Endothelial cell of umbilical vein (primary cell): Measurements from ENCODE around the gene DLGAP4. TPM values are rescaled to one million over a fixed set of nuclear protein-coding genes. Genes with fewer than 3 reads are reported as not detected.

Experiments
- BruUV-seq: library from RNA; stranded (reverse); fragments of 400-500 nt; replicated peaks from 2 replicates; lab custom pipeline; 2021; lab: Mats Ljungman, UMichigan
- CTCF ChIA-PET: fragments of 300-600, 350-600 bp; sonication (Branson Sonifier 250); formaldehyde crosslinking; loops from one replicate; lab custom pipeline; 2021; ENCODE audit warnings: antibody characterized with exemption, inconsistent platforms; lab: Charles Lee
- POLR2A ChIA-PET: fragments of 300-600, 350-600 bp; sonication (Branson Sonifier 250); formaldehyde crosslinking; loops from one replicate; lab custom pipeline; 2021; ENCODE audit warnings: antibody characterized with exemption, inconsistent platforms; lab: Charles Lee
- DNase-seq: peaks from one replicate; pipeline ENCODE4 v3.0.0-alpha.2; 2011; ENCODE audit warnings: low read depth, low spot score
- FAIRE-seq: peaks from 2 replicates; lab custom pipeline; 2011; peaks lifted over from hg19 to GRCh38; lab: Jason Lieb, UNC
- H2AFZ ChIP-seq: 2 replicates; pipeline ENCODE4 v1.6.0; 2012; ENCODE audit warnings: low read depth, low read length, control low read depth, inconsistent platforms
- H3K27ac ChIP-seq: 2 replicates; pipeline ENCODE4 v1.5.1; 2011; ENCODE audit warnings: low read depth, mild to moderate bottlenecking, control low read depth, low read length, moderate library complexity; ENCODE audit not compliant: insufficient read depth
- H3K27me3 ChIP-seq, 2 experiments: 2 replicates each; pipeline versions ENCODE4 v1.6.0 to v1.6.1; 2011; ENCODE audit warnings: low read length in 2 of 2, mixed read lengths in 1 of 2; ENCODE audit not compliant: control insufficient read depth in 2 of 2, insufficient read depth in 2 of 2
- H3K36me3 ChIP-seq, 2 experiments: 2 replicates in 1 of 2; 3 replicates in 1 of 2; pipeline ENCODE4 v1.5.1; 2011; ENCODE audit warnings: low read length in 2 of 2, mild to moderate bottlenecking in 1 of 2, moderate library complexity in 1 of 2; ENCODE audit not compliant: control insufficient read depth in 2 of 2, insufficient read depth in 2 of 2; ENCODE audit errors: extremely low read depth in 1 of 2
- H3K4me1 ChIP-seq: 3 replicates; pipeline ENCODE4 v1.5.1; 2011; ENCODE audit warnings: mild to moderate bottlenecking, low read length; ENCODE audit not compliant: control insufficient read depth, insufficient read depth; ENCODE audit errors: extremely low read depth
- H3K4me2 ChIP-seq: 2 replicates; pipeline ENCODE4 v1.6.1; 2011; ENCODE audit warnings: low read length, control low read depth, mixed read lengths; ENCODE audit not compliant: insufficient read depth
- H3K4me3 ChIP-seq, 3 experiments: fragments of 200-600 bp in 1 of 3; sonication (generic), shearing (Covaris generic) in 1 of 3; replicated peaks in 1 of 3; 2 replicates each; pipeline ENCODE4 v1.5.1; 2011 to 2016; ENCODE audit warnings: control low read depth in 3 of 3, low read length in 3 of 3, mild to moderate bottlenecking in 2 of 3, inconsistent platforms in 1 of 3, low read depth in 1 of 3, moderate library complexity in 1 of 3; ENCODE audit not compliant: insufficient read depth in 1 of 3
- H3K79me2 ChIP-seq: 2 replicates; pipeline ENCODE4 v1.6.0; 2012; ENCODE audit warnings: low read length, inconsistent platforms; ENCODE audit not compliant: control insufficient read depth, insufficient read depth
- H3K9ac ChIP-seq: replicated peaks from 2 replicates; pipeline ENCODE3; 2011; ENCODE audit warnings: low read length, control low read depth; ENCODE audit not compliant: insufficient read depth; ENCODE audit errors: extremely low read depth
- H3K9me1 ChIP-seq: replicated peaks from 3 replicates; pipeline ENCODE4 v1.6.0; 2011; ENCODE audit warnings: mild to moderate bottlenecking, low read length; ENCODE audit not compliant: control insufficient read depth, insufficient read depth; ENCODE audit errors: extremely low read depth
- H3K9me3 ChIP-seq: replicated peaks from 2 replicates; pipeline ENCODE4 v1.5.1; 2012; ENCODE audit warnings: low read length, inconsistent platforms; ENCODE audit not compliant: control insufficient read depth, insufficient read depth
- H4K20me1 ChIP-seq: replicated peaks from 2 replicates; pipeline ENCODE3; 2011; ENCODE audit warnings: mild to moderate bottlenecking, low read length; ENCODE audit not compliant: control insufficient read depth, insufficient read depth; ENCODE audit errors: extremely low read depth
- CTCF ChIP-seq, 2 donors: IDR thresholded peaks; 1 replicate in 1 of 2; 2 replicates in 1 of 2; pipeline ENCODE4 v1.5.1; 2011; ENCODE audit warnings: low read length in 2 of 2, mild to moderate bottlenecking in 2 of 2, moderate library complexity in 2 of 2, control low read depth in 1 of 2, inconsistent platforms in 1 of 2, low read depth in 1 of 2; ENCODE audit not compliant: insufficient read depth in 1 of 2; ENCODE audit errors: extremely low read depth in 1 of 2
- EZH2 ChIP-seq: IDR thresholded peaks from 2 replicates; pipeline ENCODE4 v1.6.1; 2012; ENCODE audit warnings: borderline replicate concordance, low read depth, mild to moderate bottlenecking, moderate library complexity, low read length, inconsistent platforms; ENCODE audit not compliant: severe bottlenecking
- FOS ChIP-seq: IDR thresholded peaks from 2 replicates; pipeline ENCODE4 v1.6.1; 2011; ENCODE audit warnings: mild to moderate bottlenecking, low read length, moderate library complexity, borderline replicate concordance; ENCODE audit not compliant: insufficient read depth
- GATA2 ChIP-seq: IDR thresholded peaks from 2 replicates; pipeline ENCODE4 v1.7.0; 2011; ENCODE audit warnings: low read depth, mild to moderate bottlenecking, moderate library complexity, mixed read lengths, low read length; ENCODE audit not compliant: insufficient read length, insufficient read depth
- JUN ChIP-seq: IDR thresholded peaks from 2 replicates; pipeline ENCODE4 v1.6.1; 2011; ENCODE audit warnings: borderline replicate concordance, low read depth; ENCODE audit not compliant: insufficient read length, insufficient read depth
- MAX ChIP-seq: IDR thresholded peaks from 2 replicates; pipeline ENCODE4 v1.6.1; 2011; ENCODE audit not compliant: insufficient read depth, insufficient read length
- MYC ChIP-seq: IDR thresholded peaks from one replicate; pipeline ENCODE4 v1.6.1; 2011; ENCODE audit warnings: mild to moderate bottlenecking, low read depth, low read length
- POLR2A ChIP-seq: IDR thresholded peaks from 2 replicates; pipeline ENCODE4 v1.6.1; 2012; ENCODE audit warnings: low read depth, mild to moderate bottlenecking, control low read depth, low read length
- POLR2AphosphoS5 ChIP-seq: IDR thresholded peaks from 2 replicates; pipeline ENCODE4 v1.6.1; 2012; ENCODE audit warnings: low read depth, mild to moderate bottlenecking, control low read depth, low read length, moderate library complexity; ENCODE audit not compliant: insufficient read depth
- dilution Hi-C: fragments of 300-500 bp; cut with MboI; formaldehyde crosslinking; loops from one replicate; pipeline ENCODE4 v1.15.0; 2019; ENCODE audit warnings: low sequenced_read_pairs; ENCODE audit not compliant: extremely low pct_ligation_motif_present
- intact Hi-C: fragments of 100-400 bp; cut with micrococcal nuclease; formaldehyde crosslinking; loops from one replicate; pipeline ENCODE4 v1.10.0; 2022
- polyA plus RNA-seq, 4 experiments: library from polyadenylated mRNA; depleted of rRNA in 3 of 4; stranded (reverse) in 3 of 4; unstranded in 1 of 4; fragments of >200 nt; gene quantifications; 2 replicates each; pipeline versions ENCODE4 v1.2.1 to v1.2.3, GENCODE V29; 2011 to 2012; ENCODE audit warnings: missing spikeins in 1 of 4
- total RNA-seq: library from RNA; stranded (reverse); gene quantifications from 2 replicates; pipeline ENCODE4 v1.2.3, GENCODE V29; 2021

DLGAP4 gene
- total and polyA plus RNA-seq, 2 donors (not counting 3 experiments of a cell fraction or from before 2014, with no cell fraction given) = 57.5 to 125 TPM

GRCh38 chr20:36369739-36370138 lies 63.6 kb downstream of the DLGAP4 start:
- Histone ChIP-seq H4K20me1 (no peaks in the 10 kb centered on the region), H3K4me2 (no peak overlapping the region), H3K9me3 (no peaks in the 10 kb centered on the region), H3K4me3 (no peak overlapping the region), H3K36me3 (no peaks in the 10 kb centered on the region), H3K27ac (no peak overlapping the region), H3K4me1 (no peaks in the 10 kb centered on the region), H3K9me1 (no peaks in the 10 kb centered on the region), H3K27me3 (peaks cover 0 to 3% of the 10 kb centered on the region in 2 experiments), H3K79me2 (no peaks in the 10 kb centered on the region), H2AFZ (no peak overlapping the region), H3K9ac (no peak overlapping the region)
- intact Hi-C loops = loop anchor here (10.0 kb wide), 1 partner anchor 1715 kb away; no protein-coding TSS in a partner anchor
- no TSS peak for BruUV-seq
- CTCF ChIA-PET = no interaction called here
- POLR2A ChIA-PET = no interaction called here
- FAIRE-seq = no peak
- no peak for DNase-seq
- TF ChIP-seq MYC = no peak
- TF ChIP-seq CTCF (IDR thresholded peaks at IDR 0.05; ENCODE audit: extremely low read depth in 1 of 2, insufficient read depth in 1 of 2, low read depth in 1 of 2, low read length in 2 of 2) = no peak
- TF ChIP-seq EZH2 = no peak
- no peak for TF ChIP-seq JUN
- no peak for TF ChIP-seq GATA2
- TF ChIP-seq MAX = no peak
- TF ChIP-seq FOS = no peak
- no peak for TF ChIP-seq POLR2A
- no peak for TF ChIP-seq POLR2AphosphoS5
- dilution Hi-C loops = no loop called here
